ENCODE data around the gene MMP23B.
A peak's percentile ranks its signal among the peaks of the same experiment; 100 is the strongest.
"Not testable (repeated sequence)": the region's sequence is repeated elsewhere in the genome, so short reads cannot be mapped to it uniquely, and the experiment has no call there.

The MMP23B gene

DNA sequence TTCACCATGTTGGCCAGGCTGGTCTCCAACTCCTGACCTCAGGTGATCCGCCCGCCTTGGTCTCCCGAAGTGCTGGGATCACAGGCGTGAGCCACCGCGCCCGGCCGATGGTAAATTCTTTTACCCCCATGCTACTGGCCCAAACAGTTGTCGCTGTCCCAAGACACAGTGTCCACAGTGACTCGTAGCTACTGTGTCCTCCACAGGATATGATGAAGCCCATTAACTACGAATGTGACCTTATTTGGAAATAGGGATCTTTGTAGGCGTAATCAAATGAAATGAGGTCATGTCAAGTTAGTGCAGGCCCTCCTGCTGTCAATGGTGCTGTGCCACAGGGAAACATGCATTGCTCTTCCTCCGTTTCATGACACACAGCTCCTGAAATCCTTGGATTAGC lies 40.5 kb upstream of the MMP23B start:
- Histone ChIP-seq H3K4me2 (ENCODE audit: insufficient read depth, low read length) (no peak overlapping the region), H3K36me3 (ENCODE audit: insufficient read depth, low read length) (no peaks in the 10 kb centered on the region), H3K9ac (ENCODE audit: low read depth, low read length) (no peak overlapping the region), H2AFZ (ENCODE audit: low read depth, low read length) (no peak overlapping the region), H3K79me2 (ENCODE audit: insufficient read depth, low read length) (no peaks in the 10 kb centered on the region), H3K4me3 (ENCODE audit: low read depth in 1 of 2, low read length in 2 of 2) (no peak overlapping the region), H3K9me3 (ENCODE audit: insufficient read depth, low read length, severe bottlenecking) (no peaks in the 10 kb centered on the region), H3K4me1 (ENCODE audit: insufficient read depth, low read length) (no peaks in the 10 kb centered on the region), H4K20me1 (ENCODE audit: insufficient read depth, low read length) (no peaks in the 10 kb centered on the region), H3K27ac (ENCODE audit: low read length) (no peak overlapping the region), H3K27me3 (ENCODE audit: insufficient read depth, low read length, poor library complexity) (no peaks in the 10 kb centered on the region)
- DNase-seq, result no peak
- ATAC-seq (ENCODE audit: insufficient read depth, low read depth), result no peak
- TF ChIP-seq, protein P1, sequence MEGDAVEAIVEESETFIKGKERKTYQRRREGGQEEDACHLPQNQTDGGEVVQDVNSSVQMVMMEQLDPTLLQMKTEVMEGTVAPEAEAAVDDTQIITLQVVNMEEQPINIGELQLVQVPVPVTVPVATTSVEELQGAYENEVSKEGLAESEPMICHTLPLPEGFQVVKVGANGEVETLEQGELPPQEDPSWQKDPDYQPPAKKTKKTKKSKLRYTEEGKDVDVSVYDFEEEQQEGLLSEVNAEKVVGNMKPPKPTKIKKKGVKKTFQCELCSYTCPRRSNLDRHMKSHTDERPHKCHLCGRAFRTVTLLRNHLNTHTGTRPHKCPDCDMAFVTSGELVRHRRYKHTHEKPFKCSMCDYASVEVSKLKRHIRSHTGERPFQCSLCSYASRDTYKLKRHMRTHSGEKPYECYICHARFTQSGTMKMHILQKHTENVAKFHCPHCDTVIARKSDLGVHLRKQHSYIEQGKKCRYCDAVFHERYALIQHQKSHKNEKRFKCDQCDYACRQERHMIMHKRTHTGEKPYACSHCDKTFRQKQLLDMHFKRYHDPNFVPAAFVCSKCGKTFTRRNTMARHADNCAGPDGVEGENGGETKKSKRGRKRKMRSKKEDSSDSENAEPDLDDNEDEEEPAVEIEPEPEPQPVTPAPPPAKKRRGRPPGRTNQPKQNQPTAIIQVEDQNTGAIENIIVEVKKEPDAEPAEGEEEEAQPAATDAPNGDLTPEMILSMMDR (IDR thresholded peaks at IDR 0.05; ENCODE audit: borderline replicate concordance, extremely low read depth, low read length, poor library complexity, severe bottlenecking), result no peak
- no peak for TF ChIP-seq EZH2 (IDR thresholded peaks at IDR 0.05; ENCODE audit: borderline replicate concordance, low read depth, low read length, severe bottlenecking)

DNA sequence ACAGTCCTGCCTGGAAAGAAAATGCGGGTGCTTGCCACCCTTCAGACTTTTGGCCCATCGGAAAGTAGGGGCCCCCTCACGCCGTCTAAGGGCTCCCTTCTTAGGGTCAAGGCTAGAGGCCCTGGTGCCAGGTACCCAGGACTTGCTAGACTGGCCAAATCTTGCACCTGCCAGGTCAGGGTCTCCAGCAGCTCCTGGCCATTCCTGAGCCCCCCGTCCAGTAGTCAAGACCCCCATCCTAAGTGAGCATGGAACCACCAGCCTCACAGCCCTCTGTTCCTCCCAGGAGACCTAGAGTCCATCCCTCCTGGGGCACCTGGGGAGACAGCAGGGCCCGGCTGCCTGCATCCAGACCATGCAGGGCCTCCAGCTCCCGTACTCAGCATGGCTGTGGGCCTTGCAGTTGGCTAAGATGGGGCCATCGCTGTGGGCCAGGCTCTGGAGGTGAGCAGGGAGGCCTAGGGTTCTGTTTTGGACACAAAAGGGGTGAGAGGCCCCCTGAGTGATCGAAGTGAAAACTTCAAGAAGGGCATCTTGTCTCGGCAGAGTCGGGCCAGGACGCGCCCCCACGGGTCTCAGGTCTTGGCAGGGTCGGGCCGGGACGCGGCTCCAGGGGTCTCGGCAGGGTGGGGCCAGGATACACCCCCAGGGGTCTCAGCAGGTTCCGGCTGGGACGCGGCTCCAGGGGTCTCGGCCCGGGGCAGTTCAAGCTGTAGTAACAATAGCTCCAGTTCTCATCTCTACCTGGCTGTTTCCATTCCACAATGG lies 38.0 kb upstream of the MMP23B start:
- H3K36me3 ChIP-seq (ENCODE audit: insufficient read depth, low read length), result no peaks in the 10 kb centered on the region
- no peak for ATAC-seq (ENCODE audit: insufficient read depth, low read depth)
- no peak overlapping the region for H3K9ac ChIP-seq (ENCODE audit: low read depth, low read length)
- no peaks in the 10 kb centered on the region for H4K20me1 ChIP-seq (ENCODE audit: insufficient read depth, low read length)
- H3K27ac ChIP-seq (ENCODE audit: low read length), result no peak overlapping the region
- H3K4me2 ChIP-seq (ENCODE audit: insufficient read depth, low read length), result no peak overlapping the region
- H3K4me1 ChIP-seq (ENCODE audit: insufficient read depth, low read length), result no peaks in the 10 kb centered on the region
- H3K4me3 ChIP-seq (ENCODE audit: low read depth in 1 of 2, low read length in 2 of 2), result no peak overlapping the region
- no peaks in the 10 kb centered on the region for H3K27me3 ChIP-seq (ENCODE audit: insufficient read depth, low read length, poor library complexity)
- no peaks in the 10 kb centered on the region for H3K79me2 ChIP-seq (ENCODE audit: insufficient read depth, low read length)
- no peak for TF ChIP-seq EZH2 (IDR thresholded peaks at IDR 0.05; ENCODE audit: borderline replicate concordance, low read depth, low read length, severe bottlenecking)
- TF ChIP-seq, protein P1 (IDR thresholded peaks at IDR 0.05; ENCODE audit: borderline replicate concordance, extremely low read depth, low read length, poor library complexity, severe bottlenecking), result no peak
- DNase-seq, result no peak
- H3K9me3 ChIP-seq (ENCODE audit: insufficient read depth, low read length, severe bottlenecking), result no peaks in the 10 kb centered on the region
- no peak overlapping the region for H2AFZ ChIP-seq (ENCODE audit: low read depth, low read length)

DNA sequence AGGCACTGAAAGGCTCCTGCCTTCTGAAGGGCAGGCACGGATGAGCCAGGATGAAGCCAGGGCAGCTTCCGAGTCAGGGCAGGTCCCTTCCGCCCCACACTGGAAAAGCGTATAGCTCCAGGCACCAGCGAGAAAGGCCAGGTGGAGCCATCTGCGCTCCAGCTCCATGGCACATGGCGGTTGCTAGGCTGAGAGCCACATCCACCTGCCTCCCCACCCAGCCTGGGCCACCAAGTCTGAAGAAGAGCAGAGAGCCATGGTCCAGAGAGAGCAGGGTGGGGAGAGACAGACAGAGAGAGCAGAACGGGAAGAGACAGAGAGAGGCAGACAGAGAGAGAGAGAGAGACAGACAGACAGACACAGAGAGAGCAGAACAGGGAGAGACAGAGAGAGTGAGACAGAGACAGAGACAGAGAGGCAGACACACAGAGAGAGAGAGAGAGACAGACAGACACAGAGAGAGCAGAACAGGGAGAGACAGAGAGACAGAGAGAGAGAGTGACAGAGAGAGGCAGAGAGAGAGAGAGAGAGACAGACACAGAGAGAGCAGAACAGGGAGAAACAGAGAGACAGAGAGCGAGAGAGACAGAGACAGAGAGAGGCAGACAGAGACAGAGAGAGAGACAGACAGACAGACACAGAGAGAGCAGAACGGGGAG lies 37.2 kb upstream of the MMP23B start:
- H2AFZ ChIP-seq (ENCODE audit: low read depth, low read length), result no peak overlapping the region
- ATAC-seq (ENCODE audit: insufficient read depth, low read depth), result peak; percentile 56; the same call in 2 of the 3 replicates
- H3K4me3 ChIP-seq (ENCODE audit: low read depth in 1 of 2, low read length in 2 of 2), result no peak overlapping the region
- no peaks in the 10 kb centered on the region for H3K27me3 ChIP-seq (ENCODE audit: insufficient read depth, low read length, poor library complexity)
- no peaks in the 10 kb centered on the region for H3K36me3 ChIP-seq (ENCODE audit: insufficient read depth, low read length)
- H3K9ac ChIP-seq (ENCODE audit: low read depth, low read length), result no peak overlapping the region
- H4K20me1 ChIP-seq (ENCODE audit: insufficient read depth, low read length), result no peaks in the 10 kb centered on the region
- TF ChIP-seq EZH2 (IDR thresholded peaks at IDR 0.05; ENCODE audit: borderline replicate concordance, low read depth, low read length, severe bottlenecking), result no peak
- TF ChIP-seq, protein P1 (IDR thresholded peaks at IDR 0.05; ENCODE audit: borderline replicate concordance, extremely low read depth, low read length, poor library complexity, severe bottlenecking), result no peak
- H3K4me1 ChIP-seq (ENCODE audit: insufficient read depth, low read length), result no peaks in the 10 kb centered on the region
- no peak overlapping the region for H3K27ac ChIP-seq (ENCODE audit: low read length)
- DNase-seq, result no peak
- H3K4me2 ChIP-seq (ENCODE audit: insufficient read depth, low read length), result no peak overlapping the region
- no peaks in the 10 kb centered on the region for H3K79me2 ChIP-seq (ENCODE audit: insufficient read depth, low read length)
- no peaks in the 10 kb centered on the region for H3K9me3 ChIP-seq (ENCODE audit: insufficient read depth, low read length, severe bottlenecking)

DNA sequence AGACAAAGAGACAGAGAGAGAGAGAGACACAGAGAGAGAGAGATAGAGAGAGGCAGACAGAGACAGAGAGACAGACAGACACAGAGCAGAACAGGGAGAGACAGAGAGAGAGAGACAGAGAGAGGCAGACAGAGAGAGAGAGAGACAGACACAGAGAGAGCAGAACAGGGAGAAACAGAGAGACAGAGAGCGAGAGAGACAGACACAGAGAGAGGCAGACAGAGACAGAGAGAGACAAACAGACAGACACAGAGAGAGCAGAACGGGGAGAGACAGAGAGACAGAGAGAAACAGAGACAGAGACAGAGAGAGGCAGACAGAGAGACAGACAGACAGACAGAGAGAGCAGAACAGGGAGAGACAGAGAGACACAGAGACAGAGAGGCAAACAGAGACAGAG lies 36.6 kb upstream of the MMP23B start:
- not testable (repeated sequence) for DNase-seq; H3K79me2 ChIP-seq (ENCODE audit: insufficient read depth, low read length); ATAC-seq (ENCODE audit: insufficient read depth, low read depth); H3K27ac ChIP-seq (ENCODE audit: low read length); H4K20me1 ChIP-seq (ENCODE audit: insufficient read depth, low read length); H3K4me2 ChIP-seq (ENCODE audit: insufficient read depth, low read length); H3K4me3 ChIP-seq (ENCODE audit: low read depth in 1 of 2, low read length in 2 of 2); H3K27me3 ChIP-seq (ENCODE audit: insufficient read depth, low read length, poor library complexity); H3K9me3 ChIP-seq (ENCODE audit: insufficient read depth, low read length, severe bottlenecking); H3K4me1 ChIP-seq (ENCODE audit: insufficient read depth, low read length); H3K9ac ChIP-seq (ENCODE audit: low read depth, low read length); H2AFZ ChIP-seq (ENCODE audit: low read depth, low read length); H3K36me3 ChIP-seq (ENCODE audit: insufficient read depth, low read length)
